T-helper 1 cell (primary cell): ENCODE data around the gene G6PD.
A peak's percentile ranks its signal among the peaks of the same experiment; 100 is the strongest.
"Not testable (repeated sequence)": the region's sequence is repeated elsewhere in the genome, so short reads cannot be mapped to it uniquely, and the experiment has no call there.

ENCODE experiments used
- DNase-seq, 5 donors: peaks; one replicate each; pipeline ENCODE4 v3.0.0-alpha.2; 2012 to 2020

Gene G6PD

GRCh38 chrX:154513716-154514115 lies 32.9 kb downstream of the G6PD start:
- no peak for DNase-seq

- DNase-seq = no peak
These were observed 33.6 kb downstream of the G6PD start for GRCh38 chrX:154512879-154513553.

GRCh38 chrX:154511761-154512160 lies 34.9 kb downstream of the G6PD start:
- no peak for DNase-seq

- no peak for DNase-seq
These were observed 37.2 kb downstream of the G6PD start for GRCh38 chrX:154509455-154509854.

GRCh38 chrX:154508384-154508745 lies 38.3 kb downstream of the G6PD start:
- no peak for DNase-seq

- no peak for DNase-seq
These were observed 38.8 kb downstream of the G6PD start for GRCh38 chrX:154507673-154508383.

- no peak for DNase-seq
These were observed 39.9 kb downstream of the G6PD start for GRCh38 chrX:154506483-154507332.

GRCh38 chrX:154505734-154506133 lies 40.9 kb downstream of the G6PD start:
- no peak for DNase-seq

GRCh38 chrX:154502989-154503388 lies 43.7 kb downstream of the G6PD start:
- no peak for DNase-seq

- no peak for DNase-seq
These were observed 44.5 kb downstream of the G6PD start for GRCh38 chrX:154502098-154502497.

GRCh38 chrX:154501423-154501822 lies 45.2 kb downstream of the G6PD start:
- DNase-seq = not testable (repeated sequence)

- not testable (repeated sequence) for DNase-seq
These were observed 50.0 kb downstream of the G6PD start for GRCh38 chrX:154496591-154497137.

GRCh38 chrX:154495472-154495922 lies 51.1 kb downstream of the G6PD start:
- DNase-seq = no peak

- DNase-seq = no peak
These were observed 51.9 kb downstream of the G6PD start for GRCh38 chrX:154494715-154495114.

- peak; percentile 80 to 94 (median 81) for DNase-seq
These were observed 56.1 kb downstream of the G6PD start, which contains the start of gene SLC10A3 for GRCh38 chrX:154490414-154491083. TSS of gene SLC10A3 (minus strand) at chrX:154490629. CDS start at chrX:154488940, 1,689 bp downstream.

GRCh38 chrX:154490021-154490413 lies 56.6 kb downstream of the G6PD start:
- DNase-seq = peak in 1 of 5 donors; percentile 10

- DNase-seq = no peak
These were observed 57.5 kb downstream of the G6PD start for GRCh38 chrX:154489182-154489581.

GRCh38 chrX:154488336-154489075 lies 58.1 kb downstream of the G6PD start:
- no peak for DNase-seq

GRCh38 chrX:154487518-154488290 lies 58.9 kb downstream of the G6PD start:
- DNase-seq = no peak

GRCh38 chrX:154486396-154487207 lies 60.0 kb downstream of the G6PD start, which contains the start of gene UBL4A:
TSS of gene UBL4A (minus strand) at chrX:154486615. CDS start at chrX:154486584, 31 bp downstream.
- peak; percentile 25 to 63 (median 36) for DNase-seq
